H1 (cell line): ENCODE measurements around the gene PTPRD. TPM values are rescaled to one million over a fixed set of nuclear protein-coding genes. Genes with fewer than 3 reads are reported as not detected.
A peak's percentile ranks its signal among the peaks of the same experiment; 100 is the strongest.

Experiments
- CTCF ChIA-PET: fragments of 300-600 bp; sonication (Branson Sonifier 250); formaldehyde crosslinking; loops from one replicate; lab custom pipeline; 2021; ENCODE audit not compliant: partially characterized antibody; lab: Charles Lee
- POLR2A ChIA-PET: fragments of 300-600 bp; sonication (Branson Sonifier 250); formaldehyde crosslinking; loops from one replicate; lab custom pipeline; 2021; ENCODE audit warnings: inconsistent platforms; ENCODE audit not compliant: partially characterized antibody; lab: Charles Lee
- DNase-seq, 2 experiments: peaks; one replicate each; pipeline versions ENCODE4 v3.0.0 to v3.0.0-alpha.2; 2010 to 2022; ENCODE audit warnings: low spot score in 2 of 2, low read depth in 1 of 2, mixed read lengths in 1 of 2
- FAIRE-seq: peaks from 2 replicates; lab custom pipeline; 2011; peaks lifted over from hg19 to GRCh38; lab: Jason Lieb, UNC
- H2AFZ ChIP-seq: 2 replicates; pipeline ENCODE4 v1.8.1; 2012; ENCODE audit warnings: low read length, inconsistent platforms
- H2AK5ac ChIP-seq: 2 replicates; pipeline ENCODE4 v1.6.1; 2013; ENCODE audit warnings: low read depth, low read length
- H2BK120ac ChIP-seq: replicated peaks from 2 replicates; pipeline ENCODE3; 2013; ENCODE audit warnings: low read depth, low read length, inconsistent platforms
- H2BK12ac ChIP-seq: 2 replicates; pipeline ENCODE4 v1.6.1; 2013; ENCODE audit warnings: low read depth, low read length
- H2BK15ac ChIP-seq: 2 replicates; pipeline ENCODE4 v1.6.1; 2013; ENCODE audit warnings: low read length
- H2BK20ac ChIP-seq: 2 replicates; pipeline ENCODE4 v1.6.1; 2013; ENCODE audit warnings: low read length
- H2BK5ac ChIP-seq: 2 replicates; pipeline ENCODE4 v1.6.1; 2013; ENCODE audit warnings: low read depth, low read length
- H3K14ac ChIP-seq: 2 replicates; pipeline ENCODE4 v1.6.1; 2013; ENCODE audit warnings: inconsistent platforms; ENCODE audit not compliant: insufficient read length
- H3K18ac ChIP-seq: 2 replicates; pipeline ENCODE4 v1.6.1; 2013; ENCODE audit warnings: low read length; ENCODE audit errors: extremely low read depth
- H3K23ac ChIP-seq: 2 replicates; pipeline ENCODE4 v1.6.1; 2013; ENCODE audit warnings: inconsistent platforms; ENCODE audit not compliant: insufficient read length
- H3K23me2 ChIP-seq: 2 replicates; pipeline ENCODE4 v1.6.1; 2013; ENCODE audit warnings: low read depth, low read length
- H3K27ac ChIP-seq: 2 replicates; pipeline ENCODE4 v1.6.1; 2011; ENCODE audit warnings: low read depth, low read length, inconsistent platforms
- H3K27me3 ChIP-seq, 4 experiments: replicated peaks in 1 of 4; 1 replicate in 1 of 4; 2 replicates in 3 of 4; pipeline versions ENCODE4 v1.6.1 to v1.8.1; 2011 to 2013; ENCODE audit warnings: low read length in 3 of 4, mild to moderate bottlenecking in 3 of 4, inconsistent platforms in 2 of 4, mixed read lengths in 2 of 4, moderate library complexity in 1 of 4; ENCODE audit not compliant: control insufficient read depth in 3 of 4, insufficient read depth in 3 of 4; ENCODE audit errors: extremely low read depth in 1 of 4
- H3K36me3 ChIP-seq, 4 experiments: 2 replicates each; pipeline versions ENCODE4 v1.6.1 to v1.8.1; 2011 to 2013; ENCODE audit warnings: mild to moderate bottlenecking in 4 of 4, low read length in 3 of 4, moderate library complexity in 2 of 4, control low read depth in 1 of 4, inconsistent platforms in 1 of 4; ENCODE audit not compliant: insufficient read depth in 4 of 4, control insufficient read depth in 2 of 4
- H3K4ac ChIP-seq: replicated peaks from 2 replicates; pipeline ENCODE3; 2013; ENCODE audit warnings: low read length, low read depth, mixed read lengths, inconsistent platforms; ENCODE audit not compliant: insufficient read length
- H3K4me1 ChIP-seq, 4 experiments: replicated peaks in 1 of 4; 1 replicate in 1 of 4; 2 replicates in 3 of 4; pipeline versions ENCODE4 v1.6.1 to v1.8.1; 2011 to 2013; ENCODE audit warnings: low read length in 3 of 4, inconsistent platforms in 2 of 4, mixed read lengths in 1 of 4; ENCODE audit not compliant: insufficient read depth in 4 of 4, control insufficient read depth in 3 of 4
- H3K4me2 ChIP-seq, 2 experiments: 2 replicates each; pipeline versions ENCODE4 v1.6.1 to v1.8.1; 2011 to 2013; ENCODE audit warnings: low read depth in 2 of 2, low read length in 2 of 2, control low read depth in 1 of 2, inconsistent platforms in 1 of 2, mild to moderate bottlenecking in 1 of 2; ENCODE audit not compliant: insufficient read depth in 1 of 2
- H3K4me3 ChIP-seq, 4 experiments: fragments of 200-600, 300-600 bp in 1 of 4; sonication (generic), shearing (Covaris generic), sonication (Bioruptor Twin) in 1 of 4; 2 replicates each; pipeline versions ENCODE4 v1.5.1 to v1.8.1; 2011 to 2016; ENCODE audit warnings: low read length in 4 of 4, low read depth in 3 of 4, control low read depth in 2 of 4, inconsistent platforms in 2 of 4, mild to moderate bottlenecking in 2 of 4, mixed read lengths in 1 of 4, moderate library complexity in 1 of 4; ENCODE audit not compliant: insufficient read depth in 2 of 4; ENCODE audit errors: extremely low read depth in 1 of 4
- H3K56ac ChIP-seq: replicated peaks from 2 replicates; pipeline ENCODE3; 2013; ENCODE audit warnings: low read depth, mild to moderate bottlenecking, mixed read lengths, low read length, inconsistent platforms; ENCODE audit not compliant: insufficient read length
- H3K79me1 ChIP-seq: 2 replicates; pipeline ENCODE4 v1.6.1; 2013; ENCODE audit warnings: low read depth, low read length, control low read depth
- H3K79me2 ChIP-seq, 2 experiments: 2 replicates each; pipeline versions ENCODE4 v1.6.1 to v1.8.1; 2012 to 2013; ENCODE audit warnings: low read length in 2 of 2, mild to moderate bottlenecking in 2 of 2, inconsistent platforms in 1 of 2; ENCODE audit not compliant: insufficient read depth in 2 of 2, control insufficient read depth in 1 of 2
- H3K9ac ChIP-seq, 4 experiments: replicated peaks in 1 of 4; 1 replicate in 1 of 4; 2 replicates in 3 of 4; pipeline versions ENCODE4 v1.6.1 to v1.8.1; 2011 to 2013; ENCODE audit warnings: low read depth in 3 of 4, low read length in 3 of 4, control low read depth in 2 of 4, mild to moderate bottlenecking in 2 of 4, moderate library complexity in 2 of 4, inconsistent platforms in 1 of 4; ENCODE audit errors: extremely low read depth in 1 of 4
- H3K9me3 ChIP-seq, 2 experiments: 2 replicates each; pipeline versions ENCODE4 v1.6.1 to v1.8.1; 2012 to 2013; ENCODE audit warnings: mild to moderate bottlenecking in 2 of 2, moderate library complexity in 2 of 2, control low read depth in 1 of 2, inconsistent platforms in 1 of 2, low read depth in 1 of 2, low read length in 1 of 2, mixed read lengths in 1 of 2; ENCODE audit not compliant: insufficient read depth in 2 of 2
- H4K20me1 ChIP-seq, 2 experiments: replicated peaks in 1 of 2; 2 replicates each; pipeline versions ENCODE3 to v1.8.1; 2011 to 2013; ENCODE audit warnings: inconsistent platforms in 2 of 2, low read length in 2 of 2, mild to moderate bottlenecking in 1 of 2; ENCODE audit not compliant: insufficient read depth in 2 of 2, control insufficient read depth in 1 of 2
- H4K5ac ChIP-seq: 2 replicates; pipeline ENCODE4 v1.6.1; 2013; ENCODE audit warnings: low read length, low read depth, mixed read lengths, inconsistent platforms; ENCODE audit not compliant: insufficient read length
- H4K8ac ChIP-seq: 2 replicates; pipeline ENCODE4 v1.8.0; 2013; ENCODE audit warnings: mild to moderate bottlenecking, moderate library complexity, low read length, inconsistent platforms; ENCODE audit not compliant: insufficient read depth; ENCODE audit errors: extremely low read depth
- H4K91ac ChIP-seq: replicated peaks from 2 replicates; pipeline ENCODE3; 2013; ENCODE audit warnings: low read length, mixed read lengths, inconsistent platforms; ENCODE audit not compliant: insufficient read length
- ASH2L ChIP-seq: fragments of 200-600, 300-600 bp; sonication (generic); IDR thresholded peaks from one replicate; pipeline ENCODE4 v1.7.1; 2017; ENCODE audit warnings: low read length
- EGR1 ChIP-seq: IDR thresholded peaks from 2 replicates; pipeline ENCODE4 v1.6.1; 2011; ENCODE audit warnings: low read depth, low read length, borderline replicate concordance
- EZH2 ChIP-seq: fragments of 200-600 bp; sonication (generic); IDR thresholded peaks from 2 replicates; pipeline ENCODE4 v1.7.1; 2012; ENCODE audit warnings: low read depth, mild to moderate bottlenecking, moderate library complexity, low read length, inconsistent platforms; ENCODE audit not compliant: severe bottlenecking
- POLR2AphosphoS5 ChIP-seq: IDR thresholded peaks from 2 replicates; pipeline ENCODE4 v1.6.1; 2011; ENCODE audit warnings: low read depth, low read length
- TBP ChIP-seq: IDR thresholded peaks from 2 replicates; pipeline ENCODE4 v1.6.1; 2011; ENCODE audit warnings: low read depth, low read length, improper control_type of control experiment
- TCF12 ChIP-seq: IDR thresholded peaks from 2 replicates; pipeline ENCODE4 v1.6.1; 2011; ENCODE audit warnings: low read depth, mild to moderate bottlenecking, low read length
- WGBS, 2 experiments: shearing (Covaris generic) in 1 of 2; methylation state at CpG; one replicate each; pipeline versions ENCODE4 v1.1.6 to v1.1.7; 2013 to 2015; ENCODE audit warnings: low lambda C conversion rate in 2 of 2, mixed read lengths in 2 of 2, inconsistent platforms in 1 of 2, low coverage in 1 of 2, missing lambda C conversion rate in 1 of 2; ENCODE audit not compliant: insufficient replicate concordance in 2 of 2, insufficient coverage in 1 of 2, insufficient read length in 1 of 2; ENCODE audit errors: extremely low coverage in 1 of 2, missing lambda C conversion rate in 1 of 2; 5-methylcytosine and 5-hydroxymethylcytosine counted together
- polyA plus RNA-seq, 7 experiments: library from polyadenylated mRNA; depleted of rRNA in 3 of 7; stranded (reverse) in 5 of 7; unstranded in 2 of 7; fragments of >200 nt in 5 of 7; fragments of 200-250 nt in 2 of 7; gene quantifications; 1 replicate in 5 of 7; 2 replicates in 1 of 7; 4 replicates in 1 of 7; pipeline versions ENCODE4 v1.2.1 to v1.2.3, GENCODE V29; 2011 to 2013; ENCODE audit warnings: missing spikeins in 2 of 7, mixed read lengths in 2 of 7
- total RNA-seq: library from RNA; stranded (reverse); fragmentation: NEBNext Ultra II Directional; extraction: Animal tissue kit (Norgen Biotek cat#: 25700); gene quantifications from 2 replicates; pipeline ENCODE4 v1.2.1, GENCODE V29; 2021

Gene PTPRD
- total and polyA plus RNA-seq, 2 of the 8 experiments (the other 6 are each of a cell fraction or from before 2014, with no cell fraction given): 17.2 to 77.0 TPM

- no peaks in the 10 kb centered on the region for H3K27me3 ChIP-seq
- H3K36me3 ChIP-seq: no peaks in the 10 kb centered on the region
- no peak overlapping the region for H2BK12ac ChIP-seq
- H3K18ac ChIP-seq: no peak overlapping the region
- no peak overlapping the region for H3K23ac ChIP-seq
- no peak overlapping the region for H4K5ac ChIP-seq
- no peak overlapping the region for H2AK5ac ChIP-seq
- no peaks in the 10 kb centered on the region for H3K79me1 ChIP-seq
- no peak for FAIRE-seq
- peak overlapping the region; percentile 59; the same call in 1 of the 2 replicates for H2AFZ ChIP-seq
- H4K8ac ChIP-seq: no peak overlapping the region
- H3K9me3 ChIP-seq: no peaks in the 10 kb centered on the region
- CTCF ChIA-PET: interaction anchor here (0.8 to 3.1 kb wide), 5 partner anchors 8 to 516 kb away, joined by 3 to 11 read pairs (median 4); no protein-coding TSS in a partner anchor
- H3K23me2 ChIP-seq: no peaks in the 10 kb centered on the region
- H3K4me3 ChIP-seq: no peak overlapping the region
- no peak overlapping the region for H3K9ac ChIP-seq
- no peak overlapping the region for H3K27ac ChIP-seq
- H3K56ac ChIP-seq: no peak overlapping the region
- H4K20me1 ChIP-seq: no peaks in the 10 kb centered on the region
- 70% methylated on average over 3 of the region's 3 CpGs; no CpG with 5 or more reads in 1 of the 2 experiments for WGBS, 2 experiments
- DNase-seq: no peak
- H3K4me1 ChIP-seq: no peaks in the 10 kb centered on the region; a peak in 1 of 7 replicates
- no peak overlapping the region for H3K4ac ChIP-seq
- H3K79me2 ChIP-seq: no peaks in the 10 kb centered on the region
- H2BK20ac ChIP-seq: no peak overlapping the region
- POLR2A ChIA-PET: no interaction called here
- no peak overlapping the region for H4K91ac ChIP-seq
- TF ChIP-seq TCF12 (no peak), EGR1 (no peak), EZH2 (no peak), TBP (no peak), POLR2AphosphoS5 (no peak), ASH2L (no peak)
- TF ChIP-seq, all 59 proteins: peak for 0
- H2BK120ac ChIP-seq: no peak overlapping the region
- no peak overlapping the region for H3K4me2 ChIP-seq
- H3K14ac ChIP-seq: no peak overlapping the region
- H2BK5ac ChIP-seq: no peak overlapping the region
- no peak overlapping the region for H2BK15ac ChIP-seq
Observed at GRCh38 chr9:9904041-9904440, 708.8 kb downstream of the PTPRD start.
